IMR-90 (cell line): ENCODE measurements around the gene GSTT4. TPM values are rescaled to one million over a fixed set of nuclear protein-coding genes. Genes with fewer than 3 reads are reported as not detected.

Experiments
- ATAC-seq: fragments of 200-7000 bp; cut with Tn5 transposase; 2 replicates; pipeline ENCODE4 v1.9.1; 2020; ENCODE audit warnings: low read depth, mild to moderate bottlenecking, moderate library complexity
- BruUV-seq: library from RNA; stranded (reverse); fragments of 400-500 nt; replicated peaks from 2 replicates; lab custom pipeline; 2021; lab: Mats Ljungman, UMichigan
- CTCF ChIA-PET: fragments of 300-600 bp; formaldehyde crosslinking; extraction: SDS; loops from one replicate; lab custom pipeline; 2021; ENCODE audit warnings: antibody characterized with exemption; lab: Yijun Ruan, JAX
- POLR2A ChIA-PET: fragments of 300-600 bp; sonication (Branson Sonifier 250); formaldehyde crosslinking; loops from one replicate; lab custom pipeline; 2022; ENCODE audit warnings: antibody characterized with exemption; ENCODE audit not compliant: unreplicated experiment; lab: Charles Lee
- DNase-seq: peaks from one replicate; pipeline ENCODE4 v3.0.0; 2013
- H2AFZ ChIP-seq: replicated peaks from 2 replicates; pipeline ENCODE3; 2013; ENCODE audit warnings: low read length, mild to moderate bottlenecking; ENCODE audit not compliant: poor library complexity
- H2AK5ac ChIP-seq: 2 replicates; pipeline ENCODE4 v1.6.1; 2013; ENCODE audit warnings: low read depth, low read length, inconsistent platforms
- H2AK9ac ChIP-seq: replicated peaks from 2 replicates; pipeline ENCODE3; 2013; ENCODE audit warnings: mild to moderate bottlenecking, low read depth, low read length, moderate library complexity; ENCODE audit not compliant: poor library complexity
- H2BK120ac ChIP-seq: 2 replicates; pipeline ENCODE4 v1.6.1; 2013; ENCODE audit warnings: low read depth, low read length, inconsistent platforms
- H2BK15ac ChIP-seq: 3 replicates; pipeline ENCODE4 v1.6.1; 2013; ENCODE audit warnings: low read depth, low read length, inconsistent platforms
- H2BK20ac ChIP-seq: 2 replicates; pipeline ENCODE4 v1.6.1; 2013; ENCODE audit warnings: low read depth, mild to moderate bottlenecking, inconsistent platforms, low read length, moderate library complexity
- H2BK5ac ChIP-seq: 2 replicates; pipeline ENCODE4 v1.6.1; 2013; ENCODE audit warnings: mild to moderate bottlenecking, low read depth, low read length, inconsistent platforms; ENCODE audit not compliant: poor library complexity, severe bottlenecking
- H3K14ac ChIP-seq: replicated peaks from 2 replicates; pipeline ENCODE4 v1.6.1; 2013; ENCODE audit warnings: low read depth, low read length, inconsistent platforms
- H3K18ac ChIP-seq: 2 replicates; pipeline ENCODE4 v1.6.1; 2013; ENCODE audit warnings: low read depth, low read length, control low read depth
- H3K23ac ChIP-seq: 2 replicates; pipeline ENCODE4 v1.6.1; 2013; ENCODE audit warnings: low read depth, low read length, inconsistent platforms
- H3K27ac ChIP-seq: 2 replicates; pipeline ENCODE4 v1.5.1; 2013; ENCODE audit warnings: mild to moderate bottlenecking, control low read depth, low read length; ENCODE audit not compliant: insufficient read depth
- H3K27me3 ChIP-seq: 2 replicates; pipeline ENCODE4 v1.6.1; 2013; ENCODE audit warnings: low read length; ENCODE audit not compliant: control insufficient read depth, insufficient read depth
- H3K36me3 ChIP-seq: 2 replicates; pipeline ENCODE4 v1.6.1; 2013; ENCODE audit warnings: low read length, mixed read lengths; ENCODE audit not compliant: control insufficient read depth, insufficient read depth
- H3K4ac ChIP-seq: 2 replicates; pipeline ENCODE4 v1.6.1; 2013; ENCODE audit warnings: low read depth, low read length, inconsistent platforms
- H3K4me1 ChIP-seq: 2 replicates; pipeline ENCODE4 v1.6.1; 2013; ENCODE audit warnings: low read length, mixed read lengths; ENCODE audit not compliant: control insufficient read depth, insufficient read depth
- H3K4me2 ChIP-seq: 2 replicates; pipeline ENCODE4 v1.6.1; 2013; ENCODE audit warnings: low read depth, mild to moderate bottlenecking, control low read depth, low read length, moderate library complexity
- H3K4me3 ChIP-seq: 2 replicates; pipeline ENCODE4 v1.5.1; 2013; ENCODE audit warnings: low read depth, mild to moderate bottlenecking, control low read depth, low read length, moderate library complexity; ENCODE audit not compliant: insufficient read depth
- H3K56ac ChIP-seq: 2 replicates; pipeline ENCODE4 v1.6.1; 2013; ENCODE audit warnings: low read length, inconsistent platforms; ENCODE audit not compliant: insufficient read depth; ENCODE audit errors: extremely low read depth
- H3K79me1 ChIP-seq, 2 experiments: 2 replicates each; pipeline ENCODE4 v1.6.1; 2013; ENCODE audit warnings: low read length in 2 of 2, inconsistent platforms in 1 of 2, low read depth in 1 of 2
- H3K9ac ChIP-seq: 2 replicates; pipeline ENCODE4 v1.6.1; 2013; ENCODE audit warnings: low read depth, low read length, control low read depth
- H3K9me1 ChIP-seq: 2 replicates; pipeline ENCODE4 v1.6.1; 2013; ENCODE audit warnings: low read length, inconsistent platforms; ENCODE audit not compliant: insufficient read depth
- H3K9me3 ChIP-seq: 2 replicates; pipeline ENCODE4 v1.6.1; 2013; ENCODE audit warnings: low read length; ENCODE audit not compliant: control insufficient read depth, insufficient read depth
- H4K20me1 ChIP-seq: 2 replicates; pipeline ENCODE4 v1.6.1; 2013; ENCODE audit warnings: low read length, inconsistent platforms; ENCODE audit not compliant: insufficient read depth
- H4K5ac ChIP-seq: 2 replicates; pipeline ENCODE4 v1.6.1; 2013; ENCODE audit warnings: mild to moderate bottlenecking, low read depth, low read length, control low read depth
- H4K8ac ChIP-seq, 2 experiments: 2 replicates each; pipeline ENCODE4 v1.6.1; 2013; ENCODE audit warnings: low read depth in 2 of 2, low read length in 2 of 2, control low read depth in 1 of 2, inconsistent platforms in 1 of 2
- H4K91ac ChIP-seq: 2 replicates; pipeline ENCODE4 v1.6.1; 2013; ENCODE audit warnings: low read depth, low read length, inconsistent platforms; ENCODE audit not compliant: insufficient read depth
- CHD1 ChIP-seq: IDR thresholded peaks from 2 replicates; pipeline ENCODE4 v1.6.1; 2012; ENCODE audit warnings: low read depth, low read length, improper control_type of control experiment
- CTCF ChIP-seq: conservative IDR thresholded peaks from 2 replicates; pipeline ENCODE4 v1.5.1; 2012; ENCODE audit warnings: mild to moderate bottlenecking, low read depth, low read length, improper control_type of control experiment
- FOS ChIP-seq: fragments of 150-350 bp; IDR thresholded peaks from 2 replicates; pipeline ENCODE4 v1.6.1; 2016; ENCODE audit warnings: low read depth, low read length
- MAFK ChIP-seq: IDR thresholded peaks from 2 replicates; pipeline ENCODE4 v1.6.1; 2012; ENCODE audit warnings: low read depth, low read length, improper control_type of control experiment
- MXI1 ChIP-seq: IDR thresholded peaks from 2 replicates; pipeline ENCODE4 v1.6.1; 2012; ENCODE audit warnings: low read depth, mild to moderate bottlenecking, low read length, moderate library complexity, borderline replicate concordance
- NFE2L2 ChIP-seq: fragments of 150-350 bp; IDR thresholded peaks from 2 replicates; pipeline ENCODE4 v1.6.1; 2016; ENCODE audit warnings: low read depth, mild to moderate bottlenecking, low read length
- RAD21 ChIP-seq: IDR thresholded peaks from 2 replicates; pipeline ENCODE4 v1.6.1; 2012; ENCODE audit warnings: low read length, improper control_type of control experiment
- RCOR1 ChIP-seq: IDR thresholded peaks from 2 replicates; pipeline ENCODE4 v1.6.1; 2012; ENCODE audit warnings: mild to moderate bottlenecking, low read length, improper control_type of control experiment; ENCODE audit not compliant: insufficient replicate concordance
- RFX5 ChIP-seq: IDR thresholded peaks from 2 replicates; pipeline ENCODE4 v1.8.0; 2012; ENCODE audit warnings: low read depth, mild to moderate bottlenecking, low read length, moderate library complexity
- USF2 ChIP-seq: fragments of 150-350 bp; IDR thresholded peaks from 2 replicates; pipeline ENCODE4 v1.6.1; 2017; ENCODE audit warnings: mild to moderate bottlenecking, antibody characterized with exemption, low read length, low read depth
- WGBS, 2 experiments: methylation state at CpG; one replicate each; pipeline versions ENCODE4 v1.1.5 to v1.1.7; 2013; ENCODE audit warnings: missing lambda C conversion rate in 2 of 2; ENCODE audit not compliant: insufficient read length in 1 of 2; ENCODE audit errors: extremely low coverage in 2 of 2; 5-methylcytosine and 5-hydroxymethylcytosine counted together
- dilution Hi-C: fragments of 300-500 bp; cut with HindIII; formaldehyde crosslinking; loops from one replicate; pipeline ENCODE4 v1.14.3; 2018; ENCODE audit warnings: low sequenced_read_pairs; ENCODE audit not compliant: unreplicated experiment
- in situ Hi-C: fragments of 300-500 bp; cut with MboI; formaldehyde crosslinking; loops from 3 replicates; pipeline ENCODE4 v1.14.3; 2019; ENCODE audit warnings: low sequenced_read_pairs, inconsistent platforms, mixed read lengths
- intact Hi-C: fragments of 100-400 bp; cut with micrococcal nuclease; formaldehyde crosslinking; loops from 2 replicates; pipeline ENCODE4 v1.10.0; 2022
- polyA plus RNA-seq, 3 experiments: library from polyadenylated mRNA; depleted of rRNA; stranded (reverse); fragments of >200 nt; gene quantifications; 2 replicates each; pipeline ENCODE4 v1.2.3, GENCODE V29; 2012; ENCODE audit warnings: low replicate concordance in 1 of 3
- total RNA-seq: library from RNA; depleted of rRNA; stranded (reverse); fragments of >200 nt; gene quantifications from 2 replicates; pipeline ENCODE4 v1.2.3, GENCODE V29; 2012

Gene GSTT4
- total and polyA plus RNA-seq, 2 of the 4 experiments (the other 2 are of a cell fraction): not detected

GRCh38 chr22:24028533-24028932 lies 23.3 kb upstream of the GSTT4 start:
- no peaks in the 10 kb centered on the region for H3K27me3 ChIP-seq
- ChIA-PET POLR2A (no interaction called here), CTCF (no interaction called here)
- TF ChIP-seq RCOR1 (no peak), CTCF (no peak), CHD1 (no peak), FOS (no peak), RAD21 (no peak), NFE2L2 (no peak), RFX5 (no peak), MXI1 (no peak), USF2 (no peak), MAFK (no peak)
- no peak overlapping the region for H2AK9ac ChIP-seq
- H3K23ac ChIP-seq: no peak overlapping the region
- H3K9me1 ChIP-seq: peaks cover 3% of the 10 kb centered on the region; the same call in 1 of the 2 replicates
- WGBS, 2 experiments: no CpG with 5 or more reads among the region's 2 CpGs
- H3K4me1 ChIP-seq: no peaks in the 10 kb centered on the region
- ATAC-seq (no peak), DNase-seq (no peak)
- H3K36me3 ChIP-seq: peaks cover 3% of the 10 kb centered on the region; the same call in 1 of the 2 replicates
- in situ Hi-C loops: no loop called here
- no peak overlapping the region for H3K9ac ChIP-seq
- no peak overlapping the region for H3K18ac ChIP-seq
- H3K4me3 ChIP-seq: no peak overlapping the region
- no peak overlapping the region for H2BK120ac ChIP-seq
- no peak overlapping the region for H4K91ac ChIP-seq
- no peak overlapping the region for H2BK15ac ChIP-seq
- no peak overlapping the region for H2AFZ ChIP-seq
- H3K4me2 ChIP-seq: no peak overlapping the region
- H3K9me3 ChIP-seq: no peaks in the 10 kb centered on the region
- no peak overlapping the region for H2AK5ac ChIP-seq
- no peak overlapping the region for H3K4ac ChIP-seq
- dilution Hi-C loops: no loop called here
- H4K20me1 ChIP-seq: peaks cover 23% of the 10 kb centered on the region
- no peak overlapping the region for H3K56ac ChIP-seq
- no peak overlapping the region for H4K5ac ChIP-seq
- H3K79me1 ChIP-seq: peaks cover 44 to 56% of the 10 kb centered on the region in 2 experiments
- intact Hi-C loops: no loop called here
- H3K14ac ChIP-seq: no peak overlapping the region
- BruUV-seq: no TSS peak
- no peak overlapping the region for H2BK5ac ChIP-seq
- no peak overlapping the region for H3K27ac ChIP-seq
- H2BK20ac ChIP-seq: no peak overlapping the region
- H4K8ac ChIP-seq: no peak overlapping the region
